OCI-LY7 (cell line): ENCODE results near the gene IRF7. TPM values are rescaled to one million over a fixed set of nuclear protein-coding genes. Genes with fewer than 3 reads are reported as not detected.

ENCODE experiments used
- BruUV-seq: library from RNA; stranded (reverse); fragments of 400-500 nt; replicated peaks from 2 replicates; lab custom pipeline; 2021; lab: Mats Ljungman, UMichigan
- CTCF ChIA-PET: fragments of 300-600 bp; sonication (Branson Sonifier 250); formaldehyde crosslinking; loops from one replicate; lab custom pipeline; 2022; ENCODE audit warnings: antibody characterized with exemption; ENCODE audit not compliant: unreplicated experiment; lab: Charles Lee
- POLR2A ChIA-PET: fragments of 300-600 bp; sonication (Branson Sonifier 250); formaldehyde crosslinking; loops from one replicate; lab custom pipeline; 2022; ENCODE audit warnings: antibody characterized with exemption; lab: Charles Lee
- DNase-seq: peaks from one replicate; pipeline ENCODE4 v3.0.0-alpha.2; 2015; ENCODE audit warnings: low spot score
- H2AFZ ChIP-seq: fragments of 200-600 bp; sonication (generic), shearing (Covaris generic); 2 replicates; pipeline ENCODE4 v1.6.1; 2014; ENCODE audit warnings: mild to moderate bottlenecking, antibody characterized with exemption, low read length, moderate library complexity
- H3K27ac ChIP-seq: fragments of 200-600 bp; sonication (generic); 2 replicates; pipeline ENCODE4 v1.5.1; 2014; ENCODE audit warnings: mixed run types, low read depth, mild to moderate bottlenecking, moderate library complexity, low read length, inconsistent platforms; ENCODE audit not compliant: poor library complexity, severe bottlenecking
- H3K36me3 ChIP-seq: fragments of 200-600 bp; sonication (generic); 2 replicates; pipeline ENCODE4 v1.6.1; 2014; ENCODE audit warnings: mild to moderate bottlenecking, antibody characterized with exemption, low read length, moderate library complexity, mixed read lengths; ENCODE audit not compliant: insufficient read depth
- H3K4me1 ChIP-seq: fragments of 200-600 bp; sonication (generic); 2 replicates; pipeline ENCODE4 v1.5.1; 2014; ENCODE audit warnings: mild to moderate bottlenecking, low read length; ENCODE audit not compliant: insufficient read depth, poor library complexity, severe bottlenecking
- H3K4me2 ChIP-seq: fragments of 200-600 bp; sonication (generic); 2 replicates; pipeline ENCODE4 v1.6.1; 2014; ENCODE audit warnings: mild to moderate bottlenecking, low read length
- H3K4me3 ChIP-seq: fragments of 200-600 bp; sonication (generic); 2 replicates; pipeline ENCODE4 v1.5.1; 2014; ENCODE audit warnings: mild to moderate bottlenecking, low read depth, low read length; ENCODE audit not compliant: poor library complexity, severe bottlenecking
- H3K79me2 ChIP-seq: fragments of 200-600 bp; sonication (generic); 2 replicates; pipeline ENCODE4 v1.6.1; 2016; ENCODE audit warnings: low read depth, mild to moderate bottlenecking, low read length, moderate library complexity, mixed read lengths; ENCODE audit not compliant: insufficient read depth
- H3K9me2 ChIP-seq: fragments of 200-600 bp; sonication (generic); 2 replicates; pipeline ENCODE4 v1.6.1; 2016; ENCODE audit warnings: mild to moderate bottlenecking, low read length, mixed read lengths; ENCODE audit not compliant: insufficient read depth
- H3K9me3 ChIP-seq: fragments of 200-600 bp; sonication (generic); 2 replicates; pipeline ENCODE4 v1.6.1; 2014; ENCODE audit warnings: mild to moderate bottlenecking, mixed run types, low read length, mixed read lengths
- H4K20me1 ChIP-seq: fragments of 200-600 bp; sonication (generic); 2 replicates; pipeline ENCODE4 v1.6.1; 2014; ENCODE audit warnings: mild to moderate bottlenecking, antibody characterized with exemption, low read length, moderate library complexity, mixed read lengths; ENCODE audit not compliant: insufficient read depth
- CTCF ChIP-seq: fragments of 200-600 bp; sonication (generic); conservative IDR thresholded peaks from 2 replicates; pipeline ENCODE4 v1.5.1; 2014; ENCODE audit warnings: mild to moderate bottlenecking, antibody characterized with exemption, low read length, moderate library complexity, mixed read lengths
- EZH2phosphoT487 ChIP-seq: fragments of 200-600 bp; sonication (generic); IDR thresholded peaks from 2 replicates; pipeline ENCODE4 v1.6.1; 2018; ENCODE audit warnings: low read depth, borderline replicate concordance, mild to moderate bottlenecking, mixed run types, antibody characterized with exemption, low read length, moderate library complexity, mixed read lengths
- intact Hi-C: fragments of 100-400 bp; cut with micrococcal nuclease; formaldehyde crosslinking; loops from one replicate; pipeline ENCODE4 v1.10.0; 2022; ENCODE audit not compliant: unreplicated experiment
- total RNA-seq, 2 experiments: library from RNA; depleted of rRNA in 1 of 2; stranded (reverse); fragments of >200 nt in 1 of 2; shearing (Covaris generic) in 1 of 2; gene quantifications; 2 replicates each; pipeline ENCODE4 v1.2.3, GENCODE V29; 2014 to 2022

The IRF7 gene
- total RNA-seq, 2 experiments from 2014 or later: 15.8 to 18.7 TPM

DNA sequence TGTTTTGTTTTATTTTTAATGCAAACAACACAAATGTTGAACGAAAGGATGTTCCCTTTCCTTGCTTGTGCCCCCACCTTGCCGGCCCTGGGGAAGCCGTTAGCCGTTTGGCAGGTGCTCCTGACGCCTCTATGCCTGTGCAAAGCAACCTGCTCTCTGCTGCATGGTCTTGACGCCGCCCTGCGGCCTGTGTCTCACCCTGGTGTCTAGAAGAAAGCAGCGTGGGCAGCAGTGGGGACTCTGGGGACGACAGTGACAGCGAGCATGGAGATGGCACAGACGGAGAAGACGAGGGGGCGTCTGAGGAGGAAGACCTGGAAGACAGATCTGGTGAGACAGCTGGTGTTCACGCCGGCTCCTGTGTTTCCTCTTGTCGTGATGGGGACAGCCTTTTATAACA is 34.0 kb downstream of the IRF7 start:
- BruUV-seq: no TSS peak
- intact Hi-C loops: no loop called here
- peaks cover 56% of the 10 kb centered on the region for H3K79me2 ChIP-seq
- no peak overlapping the region for H3K4me2 ChIP-seq
- no peak for DNase-seq
- H2AFZ ChIP-seq: no peak overlapping the region
- POLR2A ChIA-PET: interaction anchor here (1.3 kb wide), 1 partner anchor 16 kb away, joined by 3 read pairs; no protein-coding TSS in a partner anchor
- no peaks in the 10 kb centered on the region for H3K9me2 ChIP-seq
- H3K4me1 ChIP-seq: peaks cover 25% of the 10 kb centered on the region
- CTCF ChIA-PET: no interaction called here
- TF ChIP-seq CTCF (no peak), EZH2phosphoT487 (no peak)
- no peaks in the 10 kb centered on the region for H3K9me3 ChIP-seq
- no peak overlapping the region for H3K4me3 ChIP-seq
- H3K36me3 ChIP-seq: peaks cover 60% of the 10 kb centered on the region
- H4K20me1 ChIP-seq: peaks cover 29% of the 10 kb centered on the region
- no peak overlapping the region for H3K27ac ChIP-seq

DNA sequence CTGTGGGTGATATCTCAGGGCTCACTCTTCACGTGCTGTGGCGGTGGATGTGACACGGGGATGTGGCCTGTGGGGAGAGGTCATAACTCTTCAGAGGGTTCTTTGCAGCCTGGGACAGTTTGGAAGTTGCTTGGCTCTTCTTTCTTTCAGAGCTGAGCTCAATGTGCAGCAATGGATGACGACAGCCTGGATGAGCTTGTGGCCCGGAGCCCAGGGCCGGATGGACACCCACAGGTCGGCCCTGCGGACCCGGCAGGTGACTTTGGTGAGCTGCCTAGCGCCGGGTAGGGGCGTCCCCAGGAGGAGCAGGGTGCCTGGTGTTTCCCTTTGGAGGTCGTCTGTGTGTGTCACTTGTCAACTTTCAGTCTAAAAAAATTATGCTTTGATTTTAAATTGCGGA is 34.4 kb downstream of the IRF7 start:
- no peaks in the 10 kb centered on the region for H3K9me2 ChIP-seq
- H3K36me3 ChIP-seq: peaks cover 56% of the 10 kb centered on the region
- H3K4me3 ChIP-seq: no peak overlapping the region
- intact Hi-C loops: no loop called here
- CTCF ChIA-PET: no interaction called here
- no peaks in the 10 kb centered on the region for H3K9me3 ChIP-seq
- peaks cover 56% of the 10 kb centered on the region for H3K79me2 ChIP-seq
- peaks cover 29% of the 10 kb centered on the region for H4K20me1 ChIP-seq
- H2AFZ ChIP-seq: no peak overlapping the region
- H3K4me1 ChIP-seq: peaks cover 25% of the 10 kb centered on the region
- no peak for DNase-seq
- TF ChIP-seq EZH2phosphoT487: no peak
- TF ChIP-seq CTCF: no peak
- POLR2A ChIA-PET: interaction anchor here (1.3 kb wide), 1 partner anchor 16 kb away, joined by 3 read pairs; no protein-coding TSS in a partner anchor
- H3K4me2 ChIP-seq: no peak overlapping the region
- BruUV-seq: no TSS peak
- no peak overlapping the region for H3K27ac ChIP-seq

DNA sequence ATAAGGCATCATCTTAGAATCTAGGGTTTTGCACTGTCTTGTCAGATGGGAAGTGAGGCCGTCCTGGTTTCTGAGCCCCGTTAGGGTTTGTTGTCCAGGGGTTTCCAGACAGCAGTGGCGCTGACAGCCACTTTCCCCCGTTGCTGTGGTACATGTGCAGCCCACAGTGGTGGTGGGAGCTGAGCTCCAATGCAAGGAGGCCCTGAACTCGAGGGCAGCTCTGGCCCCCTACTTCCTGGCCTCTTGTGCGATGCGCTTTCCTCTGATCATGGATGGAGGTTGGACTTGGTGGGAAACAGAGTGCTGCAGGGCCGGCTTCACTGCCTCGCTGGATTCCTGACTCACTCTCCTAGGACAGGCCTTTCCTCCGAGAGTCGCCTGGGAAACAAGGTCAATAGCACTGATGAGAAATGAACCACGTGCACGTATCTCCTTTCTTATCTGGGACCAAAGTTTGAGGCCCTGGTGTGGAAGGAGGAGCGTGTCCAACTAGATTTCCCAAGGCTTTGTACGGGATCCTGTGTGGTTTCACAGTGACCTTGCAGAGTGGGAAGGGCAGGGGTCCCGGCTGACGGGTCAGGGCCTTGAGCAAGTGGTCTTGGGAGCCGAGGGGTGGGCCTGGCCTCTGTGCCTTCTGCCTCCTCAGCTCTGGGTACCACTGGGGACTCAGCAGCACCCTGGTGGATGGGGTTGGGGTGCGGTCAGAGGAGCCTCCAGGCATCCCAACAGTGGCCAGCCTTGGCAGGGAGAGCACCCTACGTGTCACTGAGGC is 35.7 kb downstream of the IRF7 start:
- intact Hi-C loops: loop anchor here (1.0 to 5.0 kb wide), 3 partner anchors 19 to 227 kb away; partner anchors contain the start of genes IRF7, PIDD1 and RPLP2

More for the DNA sequence above, 35.7 kb downstream of the IRF7 start:
- no peaks in the 10 kb centered on the region for H3K9me2 ChIP-seq
- H2AFZ ChIP-seq: no peak overlapping the region
- H4K20me1 ChIP-seq: peaks cover 29% of the 10 kb centered on the region
- DNase-seq: no peak
- no peaks in the 10 kb centered on the region for H3K9me3 ChIP-seq
- H3K4me2 ChIP-seq: peak overlapping the region; percentile 95; the same call in 1 of the 2 replicates
- no peak overlapping the region for H3K27ac ChIP-seq
- peaks cover 50% of the 10 kb centered on the region for H3K36me3 ChIP-seq
- no peak overlapping the region for H3K4me3 ChIP-seq
- no TSS peak for BruUV-seq
- peaks cover 56% of the 10 kb centered on the region for H3K79me2 ChIP-seq
- ChIA-PET POLR2A (no interaction called here), CTCF (no interaction called here)
- TF ChIP-seq EZH2phosphoT487 (no peak), CTCF (no peak)
- H3K4me1 ChIP-seq: peaks cover 32% of the 10 kb centered on the region
